ENCODE measurements around the gene TGFB2.

- TF ChIP-seq CTCF (IDR thresholded peaks at IDR 0.05) (no peak), POLR2A (IDR thresholded peaks at IDR 0.05) (no peak)
Observed at GRCh38 chr1:218481116-218481775, 136.1 kb downstream of the TGFB2 start.

Data from thyroid gland (tissue), 4 donors.